Fibroblast of villous mesenchyme (primary cell): Measurements from ENCODE around the gene CYP2W1. TPM values are rescaled to one million over a fixed set of nuclear protein-coding genes. Genes with fewer than 3 reads are reported as not detected.

Experiments
- DNase-seq: peaks from one replicate; pipeline ENCODE4 v3.0.0-alpha.2; 2010; ENCODE audit warnings: low read depth
- H3K4me3 ChIP-seq: 2 replicates; pipeline ENCODE4 v1.5.1; 2011; ENCODE audit warnings: low read depth, mild to moderate bottlenecking, low read length
- CTCF ChIP-seq: IDR thresholded peaks from 2 replicates; pipeline ENCODE4 v1.5.1; 2012; ENCODE audit warnings: low read depth, mild to moderate bottlenecking, low read length; ENCODE audit not compliant: insufficient read depth
- total RNA-seq: library from RNA; depleted of rRNA; stranded (reverse); fragments of >200 nt; gene quantifications from 2 replicates; pipeline ENCODE4 v1.2.3, GENCODE V29; 2012

CYP2W1 gene
- total RNA-seq, 1 donor: under 0.01 TPM

- no peak for TF ChIP-seq CTCF
- DNase-seq: no peak
- H3K4me3 ChIP-seq: no peak overlapping the region
Observed at GRCh38 chr7:977326-978048, 5.5 kb upstream of the CYP2W1 start.

- H3K4me3 ChIP-seq: no peak overlapping the region
- no peak for TF ChIP-seq CTCF
- DNase-seq: no peak
Observed at GRCh38 chr7:978049-978346, 5.0 kb upstream of the CYP2W1 start.

GRCh38 chr7:978416-979091, 4.4 kb upstream of the CYP2W1 start:
- DNase-seq: no peak
- H3K4me3 ChIP-seq: no peak overlapping the region
- no peak for TF ChIP-seq CTCF

GRCh38 chr7:979151-979550, 3.8 kb upstream of the CYP2W1 start:
- no peak overlapping the region for H3K4me3 ChIP-seq
- DNase-seq: no peak
- no peak for TF ChIP-seq CTCF

- TF ChIP-seq CTCF: no peak
- DNase-seq: no peak
- H3K4me3 ChIP-seq: no peak overlapping the region
Observed at GRCh38 chr7:979886-980571, 3.0 kb upstream of the CYP2W1 start.

GRCh38 chr7:981793-982510, 1.0 kb upstream of the CYP2W1 start:
- H3K4me3 ChIP-seq: no peak overlapping the region
- DNase-seq: no peak
- TF ChIP-seq CTCF: no peak
